Lower leg skin (tissue), 3 donors: ENCODE data around the gene NANOGP8.

ENCODE experiments used
- CTCF ChIP-seq, 3 donors: fragments of 450-650 bp; IDR thresholded peaks; one replicate each; pipeline ENCODE4 v1.5.1; 2016; ENCODE audit warnings: antibody characterized with exemption in 3 of 3, mild to moderate bottlenecking in 3 of 3, moderate library complexity in 2 of 3
- POLR2A ChIP-seq, 2 donors: fragments of 450-650 bp; IDR thresholded peaks; one replicate each; pipeline ENCODE4 v1.6.1; 2016 to 2017; ENCODE audit warnings: antibody characterized with exemption in 2 of 2, mild to moderate bottlenecking in 1 of 2, moderate library complexity in 1 of 2

- no peak for TF ChIP-seq CTCF (IDR thresholded peaks at IDR 0.05)
- no peak for TF ChIP-seq POLR2A (IDR thresholded peaks at IDR 0.05)
These were observed 29.5 kb downstream of the NANOGP8 start for GRCh38 chr15:35055416-35056105.
